Endothelial cell of umbilical vein (primary cell): ENCODE data around the gene C2orf81.

Experiments used
- EZH2 ChIP-seq: IDR thresholded peaks from 2 replicates; pipeline ENCODE4 v1.6.1; 2012; ENCODE audit warnings: borderline replicate concordance, low read depth, mild to moderate bottlenecking, moderate library complexity, low read length, inconsistent platforms; ENCODE audit not compliant: severe bottlenecking
- FOS ChIP-seq: IDR thresholded peaks from 2 replicates; pipeline ENCODE4 v1.6.1; 2011; ENCODE audit warnings: mild to moderate bottlenecking, low read length, moderate library complexity, borderline replicate concordance; ENCODE audit not compliant: insufficient read depth
- GATA2 ChIP-seq: IDR thresholded peaks from 2 replicates; pipeline ENCODE4 v1.7.0; 2011; ENCODE audit warnings: low read depth, mild to moderate bottlenecking, moderate library complexity, mixed read lengths, low read length; ENCODE audit not compliant: insufficient read length, insufficient read depth
- JUN ChIP-seq: IDR thresholded peaks from 2 replicates; pipeline ENCODE4 v1.6.1; 2011; ENCODE audit warnings: borderline replicate concordance, low read depth; ENCODE audit not compliant: insufficient read length, insufficient read depth
- MYC ChIP-seq: IDR thresholded peaks from one replicate; pipeline ENCODE4 v1.6.1; 2011; ENCODE audit warnings: mild to moderate bottlenecking, low read depth, low read length
- POLR2A ChIP-seq: IDR thresholded peaks from 2 replicates; pipeline ENCODE4 v1.6.1; 2012; ENCODE audit warnings: low read depth, mild to moderate bottlenecking, control low read depth, low read length
- POLR2AphosphoS5 ChIP-seq: IDR thresholded peaks from 2 replicates; pipeline ENCODE4 v1.6.1; 2012; ENCODE audit warnings: low read depth, mild to moderate bottlenecking, control low read depth, low read length, moderate library complexity; ENCODE audit not compliant: insufficient read depth
- TF ChIP-seq, protein P1 (sequence below), 2 donors: IDR thresholded peaks; 1 replicate in 1 of 2; 2 replicates in 1 of 2; pipeline ENCODE4 v1.5.1; 2011; ENCODE audit warnings: low read length in 2 of 2, mild to moderate bottlenecking in 2 of 2, moderate library complexity in 2 of 2, control low read depth in 1 of 2, inconsistent platforms in 1 of 2, low read depth in 1 of 2; ENCODE audit not compliant: insufficient read depth in 1 of 2; ENCODE audit errors: extremely low read depth in 1 of 2
- TF ChIP-seq, protein P2 (sequence below): IDR thresholded peaks from 2 replicates; pipeline ENCODE4 v1.6.1; 2011; ENCODE audit not compliant: insufficient read depth, insufficient read length

DNA sequence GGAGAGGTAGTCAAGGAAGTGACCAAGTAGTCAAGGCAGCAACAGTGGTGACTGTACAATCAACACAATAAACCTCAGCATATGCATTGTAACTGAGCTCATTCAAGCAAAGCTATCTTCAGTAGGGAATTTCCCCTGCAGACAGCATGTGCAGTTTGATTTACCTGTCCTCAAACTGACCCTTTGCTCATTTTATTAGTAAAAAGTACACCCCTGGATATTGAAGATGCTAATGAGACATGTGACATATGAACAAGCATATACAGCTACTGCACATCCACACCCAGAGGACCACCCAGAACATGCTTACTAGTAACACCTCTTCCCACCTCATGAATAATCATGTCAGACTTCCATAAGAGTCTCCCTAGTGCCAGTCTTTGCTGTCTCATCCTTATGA is 15.4 kb downstream of the C2orf81 start:
- TF ChIP-seq, protein P1, sequence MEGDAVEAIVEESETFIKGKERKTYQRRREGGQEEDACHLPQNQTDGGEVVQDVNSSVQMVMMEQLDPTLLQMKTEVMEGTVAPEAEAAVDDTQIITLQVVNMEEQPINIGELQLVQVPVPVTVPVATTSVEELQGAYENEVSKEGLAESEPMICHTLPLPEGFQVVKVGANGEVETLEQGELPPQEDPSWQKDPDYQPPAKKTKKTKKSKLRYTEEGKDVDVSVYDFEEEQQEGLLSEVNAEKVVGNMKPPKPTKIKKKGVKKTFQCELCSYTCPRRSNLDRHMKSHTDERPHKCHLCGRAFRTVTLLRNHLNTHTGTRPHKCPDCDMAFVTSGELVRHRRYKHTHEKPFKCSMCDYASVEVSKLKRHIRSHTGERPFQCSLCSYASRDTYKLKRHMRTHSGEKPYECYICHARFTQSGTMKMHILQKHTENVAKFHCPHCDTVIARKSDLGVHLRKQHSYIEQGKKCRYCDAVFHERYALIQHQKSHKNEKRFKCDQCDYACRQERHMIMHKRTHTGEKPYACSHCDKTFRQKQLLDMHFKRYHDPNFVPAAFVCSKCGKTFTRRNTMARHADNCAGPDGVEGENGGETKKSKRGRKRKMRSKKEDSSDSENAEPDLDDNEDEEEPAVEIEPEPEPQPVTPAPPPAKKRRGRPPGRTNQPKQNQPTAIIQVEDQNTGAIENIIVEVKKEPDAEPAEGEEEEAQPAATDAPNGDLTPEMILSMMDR (IDR thresholded peaks at IDR 0.05; ENCODE audit: extremely low read depth in 1 of 2, insufficient read depth in 1 of 2, low read depth in 1 of 2, low read length in 2 of 2) = no peak
- TF ChIP-seq EZH2 = no peak
- no peak for TF ChIP-seq JUN
- TF ChIP-seq POLR2A = no peak
- TF ChIP-seq, protein P2, sequence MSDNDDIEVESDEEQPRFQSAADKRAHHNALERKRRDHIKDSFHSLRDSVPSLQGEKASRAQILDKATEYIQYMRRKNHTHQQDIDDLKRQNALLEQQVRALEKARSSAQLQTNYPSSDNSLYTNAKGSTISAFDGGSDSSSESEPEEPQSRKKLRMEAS = no peak
- no peak for TF ChIP-seq POLR2AphosphoS5
- TF ChIP-seq MYC = no peak
- no peak for TF ChIP-seq GATA2
- TF ChIP-seq FOS = no peak
